Measurements from ENCODE around the gene FOSL2.
A peak's percentile ranks its signal among the peaks of the same experiment; 100 is the strongest.

Gene FOSL2

GRCh38 chr2:28355521-28356094 lies 37.0 kb upstream of the FOSL2 start:
- Histone ChIP-seq H3K4ac (ENCODE audit: low read depth, low read length) (no peak overlapping the region), H3K79me1 (ENCODE audit: low read length) (no peaks in the 10 kb centered on the region), H3K9ac (ENCODE audit: low read length) (no peak overlapping the region), H3K23ac (ENCODE audit: low read length) (peak overlapping the region; percentile 35), H2BK5ac (ENCODE audit: low read length) (no peak overlapping the region), H3K27me3 (ENCODE audit: insufficient read depth, low read length, poor library complexity) (no peaks in the 10 kb centered on the region), H3K4me3 (ENCODE audit: low read length) (no peak overlapping the region), H3K4me1 (ENCODE audit: control insufficient read depth, low read depth, low read length) (no peaks in the 10 kb centered on the region), H2BK15ac (replicated peaks; ENCODE audit: low read depth) (no peak overlapping the region), H3K36me3 (ENCODE audit: control insufficient read depth, insufficient read depth, low read length) (no peaks in the 10 kb centered on the region), H2BK120ac (ENCODE audit: low read depth, low read length) (no peak overlapping the region), H3K56ac (ENCODE audit: low read length) (no peak overlapping the region), H3K4me2 (ENCODE audit: low read length) (no peak overlapping the region), H3K18ac (ENCODE audit: low read length) (no peak overlapping the region), H4K5ac (ENCODE audit: low read length) (no peak overlapping the region), H4K8ac (ENCODE audit: low read depth, low read length) (no peak overlapping the region), H2AK5ac (ENCODE audit: low read length) (no peak overlapping the region), H3K27ac (ENCODE audit: low read depth, low read length) (no peak overlapping the region), H3K79me2 (ENCODE audit: control insufficient read depth, insufficient read depth, low read length) (no peaks in the 10 kb centered on the region)
- no peak for DNase-seq
- no CpG with 5 or more reads among the region's 6 CpGs for WGBS (ENCODE audit: extremely low coverage, insufficient coverage, low lambda C conversion rate)

- peak overlapping the region; percentile 74 for H3K56ac ChIP-seq (ENCODE audit: low read length)
- H4K8ac ChIP-seq (ENCODE audit: low read depth, low read length) = no peak overlapping the region
- H3K4me3 ChIP-seq (ENCODE audit: low read length) = no peak overlapping the region
- no peak overlapping the region for H2BK5ac ChIP-seq (ENCODE audit: low read length)
- no peak overlapping the region for H3K27ac ChIP-seq (ENCODE audit: low read depth, low read length)
- H3K4me2 ChIP-seq (ENCODE audit: low read length) = no peak overlapping the region
- no peak overlapping the region for H2AK5ac ChIP-seq (ENCODE audit: low read length)
- no peak overlapping the region for H2BK120ac ChIP-seq (ENCODE audit: low read depth, low read length)
- H3K4me1 ChIP-seq (ENCODE audit: control insufficient read depth, low read depth, low read length) = no peaks in the 10 kb centered on the region
- H3K79me2 ChIP-seq (ENCODE audit: control insufficient read depth, insufficient read depth, low read length) = no peaks in the 10 kb centered on the region
- peak; percentile 26 for DNase-seq
- H3K79me1 ChIP-seq (ENCODE audit: low read length) = no peaks in the 10 kb centered on the region
- H4K5ac ChIP-seq (ENCODE audit: low read length) = no peak overlapping the region
- no peak overlapping the region for H3K9ac ChIP-seq (ENCODE audit: low read length)
- no CpG with 5 or more reads among the region's 17 CpGs for WGBS (ENCODE audit: extremely low coverage, insufficient coverage, low lambda C conversion rate)
- H3K18ac ChIP-seq (ENCODE audit: low read length) = no peak overlapping the region
- no peaks in the 10 kb centered on the region for H3K36me3 ChIP-seq (ENCODE audit: control insufficient read depth, insufficient read depth, low read length)
- H3K27me3 ChIP-seq (ENCODE audit: insufficient read depth, low read length, poor library complexity) = no peaks in the 10 kb centered on the region
- peak overlapping the region; percentile 35 for H3K23ac ChIP-seq (ENCODE audit: low read length)
- no peak overlapping the region for H2BK15ac ChIP-seq (replicated peaks; ENCODE audit: low read depth)
- no peak overlapping the region for H3K4ac ChIP-seq (ENCODE audit: low read depth, low read length)
These were observed 36.4 kb upstream of the FOSL2 start for GRCh38 chr2:28356095-28356911.

GRCh38 chr2:28357055-28357454 lies 35.6 kb upstream of the FOSL2 start:
- Histone ChIP-seq H3K79me1 (ENCODE audit: low read length) (no peaks in the 10 kb centered on the region), H3K56ac (ENCODE audit: low read length) (no peak overlapping the region), H3K27ac (ENCODE audit: low read depth, low read length) (no peak overlapping the region), H3K23ac (ENCODE audit: low read length) (no peak overlapping the region), H2BK120ac (ENCODE audit: low read depth, low read length) (no peak overlapping the region), H4K8ac (ENCODE audit: low read depth, low read length) (no peak overlapping the region), H2BK5ac (ENCODE audit: low read length) (no peak overlapping the region), H3K4me2 (ENCODE audit: low read length) (no peak overlapping the region), H3K27me3 (ENCODE audit: insufficient read depth, low read length, poor library complexity) (no peaks in the 10 kb centered on the region), H2BK15ac (replicated peaks; ENCODE audit: low read depth) (no peak overlapping the region), H3K36me3 (ENCODE audit: control insufficient read depth, insufficient read depth, low read length) (no peaks in the 10 kb centered on the region), H3K18ac (ENCODE audit: low read length) (no peak overlapping the region), H3K4ac (ENCODE audit: low read depth, low read length) (no peak overlapping the region), H3K9ac (ENCODE audit: low read length) (no peak overlapping the region), H3K4me1 (ENCODE audit: control insufficient read depth, low read depth, low read length) (no peaks in the 10 kb centered on the region), H2AK5ac (ENCODE audit: low read length) (no peak overlapping the region), H4K5ac (ENCODE audit: low read length) (no peak overlapping the region), H3K79me2 (ENCODE audit: control insufficient read depth, insufficient read depth, low read length) (no peaks in the 10 kb centered on the region), H3K4me3 (ENCODE audit: low read length) (no peak overlapping the region)
- DNase-seq = no peak
- no CpG with 5 or more reads among the region's 5 CpGs for WGBS (ENCODE audit: extremely low coverage, insufficient coverage, low lambda C conversion rate)

DNA sequence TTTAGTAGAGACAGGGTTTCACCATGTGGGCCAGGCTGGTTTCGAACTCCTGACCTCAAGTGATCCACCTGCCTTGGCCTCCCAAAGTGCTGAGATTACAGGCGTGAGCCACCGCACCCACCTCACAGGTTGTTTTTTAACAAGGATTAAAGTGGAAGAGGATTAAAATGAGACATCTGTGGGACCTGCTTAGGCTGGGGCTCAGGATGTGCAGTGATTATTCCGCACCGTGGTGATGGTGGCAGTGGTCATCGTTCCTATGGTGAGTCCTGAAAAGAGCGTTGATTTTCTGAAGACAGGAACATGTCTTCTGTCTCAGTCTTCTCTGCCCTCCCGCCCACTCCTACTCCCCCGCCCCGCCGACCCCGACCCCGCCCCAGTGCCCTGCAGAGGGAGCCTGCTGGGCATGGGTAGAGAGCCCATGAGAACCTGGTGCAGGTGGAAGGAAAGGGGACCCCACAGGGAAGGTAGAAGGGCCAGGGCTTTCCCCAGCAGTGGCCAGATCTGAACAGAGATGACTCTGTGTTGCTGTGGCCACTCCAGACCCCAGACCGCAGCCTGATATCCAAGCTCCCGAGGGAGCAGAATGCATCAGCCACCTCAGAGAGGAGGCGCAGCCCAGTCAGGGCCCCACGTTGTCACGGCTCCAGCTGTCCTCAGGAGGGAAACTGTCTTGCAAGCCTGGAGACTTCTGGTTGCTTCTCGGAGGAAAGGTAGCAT lies 34.5 kb upstream of the FOSL2 start:
- no peak overlapping the region for H4K5ac ChIP-seq (ENCODE audit: low read length)
- no peak overlapping the region for H3K4me2 ChIP-seq (ENCODE audit: low read length)
- H3K9ac ChIP-seq (ENCODE audit: low read length) = no peak overlapping the region
- no peak overlapping the region for H3K56ac ChIP-seq (ENCODE audit: low read length)
- H2AK5ac ChIP-seq (ENCODE audit: low read length) = no peak overlapping the region
- H2BK120ac ChIP-seq (ENCODE audit: low read depth, low read length) = no peak overlapping the region
- no peak overlapping the region for H3K4me3 ChIP-seq (ENCODE audit: low read length)
- no peak overlapping the region for H4K8ac ChIP-seq (ENCODE audit: low read depth, low read length)
- no peaks in the 10 kb centered on the region for H3K79me2 ChIP-seq (ENCODE audit: control insufficient read depth, insufficient read depth, low read length)
- no peak overlapping the region for H2BK15ac ChIP-seq (replicated peaks; ENCODE audit: low read depth)
- H3K4ac ChIP-seq (ENCODE audit: low read depth, low read length) = no peak overlapping the region
- H3K23ac ChIP-seq (ENCODE audit: low read length) = no peak overlapping the region
- H2BK5ac ChIP-seq (ENCODE audit: low read length) = no peak overlapping the region
- H3K27ac ChIP-seq (ENCODE audit: low read depth, low read length) = no peak overlapping the region
- H3K36me3 ChIP-seq (ENCODE audit: control insufficient read depth, insufficient read depth, low read length) = no peaks in the 10 kb centered on the region
- H3K18ac ChIP-seq (ENCODE audit: low read length) = no peak overlapping the region
- no CpG with 5 or more reads among the region's 19 CpGs for WGBS (ENCODE audit: extremely low coverage, insufficient coverage, low lambda C conversion rate)
- H3K79me1 ChIP-seq (ENCODE audit: low read length) = no peaks in the 10 kb centered on the region
- H3K4me1 ChIP-seq (ENCODE audit: control insufficient read depth, low read depth, low read length) = no peaks in the 10 kb centered on the region
- no peaks in the 10 kb centered on the region for H3K27me3 ChIP-seq (ENCODE audit: insufficient read depth, low read length, poor library complexity)
- DNase-seq = no peak

DNA sequence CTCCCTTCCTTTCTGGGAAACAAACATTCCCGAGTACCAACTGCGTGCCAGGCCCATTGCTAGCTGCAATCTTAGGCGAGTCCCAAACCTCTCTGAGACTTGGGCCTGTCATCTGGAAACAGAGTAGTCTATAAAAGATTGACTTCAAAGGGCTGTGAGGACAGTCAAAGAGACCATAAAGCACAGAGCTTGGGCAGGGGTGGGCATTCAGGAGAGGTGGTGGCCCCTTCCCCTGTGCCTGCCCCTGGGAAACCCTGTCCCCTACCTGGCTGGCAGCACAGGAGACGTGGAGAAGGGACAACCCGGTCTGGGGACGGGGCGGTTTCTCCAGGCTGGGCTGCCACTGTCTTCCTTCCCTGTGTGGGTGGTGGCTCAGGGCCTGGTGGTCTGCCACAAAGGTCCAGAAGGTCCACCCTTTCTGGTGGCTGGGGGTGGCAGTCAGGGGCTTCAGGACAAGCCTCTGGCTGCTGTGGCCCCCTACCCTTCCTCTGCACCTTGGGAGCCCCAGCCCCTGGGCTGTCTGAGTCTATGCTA lies 33.9 kb upstream of the FOSL2 start:
- H2BK120ac ChIP-seq (ENCODE audit: low read depth, low read length) = no peak overlapping the region
- H3K4ac ChIP-seq (ENCODE audit: low read depth, low read length) = no peak overlapping the region
- no peak overlapping the region for H3K56ac ChIP-seq (ENCODE audit: low read length)
- H2BK5ac ChIP-seq (ENCODE audit: low read length) = no peak overlapping the region
- H3K79me1 ChIP-seq (ENCODE audit: low read length) = no peaks in the 10 kb centered on the region
- no peaks in the 10 kb centered on the region for H3K27me3 ChIP-seq (ENCODE audit: insufficient read depth, low read length, poor library complexity)
- no peaks in the 10 kb centered on the region for H3K79me2 ChIP-seq (ENCODE audit: control insufficient read depth, insufficient read depth, low read length)
- no peak overlapping the region for H3K27ac ChIP-seq (ENCODE audit: low read depth, low read length)
- WGBS (ENCODE audit: extremely low coverage, insufficient coverage, low lambda C conversion rate) = no CpG with 5 or more reads among the region's 7 CpGs
- no peak overlapping the region for H3K23ac ChIP-seq (ENCODE audit: low read length)
- no peak overlapping the region for H3K18ac ChIP-seq (ENCODE audit: low read length)
- H3K36me3 ChIP-seq (ENCODE audit: control insufficient read depth, insufficient read depth, low read length) = no peaks in the 10 kb centered on the region
- no peak for DNase-seq
- H3K4me3 ChIP-seq (ENCODE audit: low read length) = no peak overlapping the region
- no peaks in the 10 kb centered on the region for H3K4me1 ChIP-seq (ENCODE audit: control insufficient read depth, low read depth, low read length)
- no peak overlapping the region for H4K8ac ChIP-seq (ENCODE audit: low read depth, low read length)
- no peak overlapping the region for H2BK15ac ChIP-seq (replicated peaks; ENCODE audit: low read depth)
- no peak overlapping the region for H3K9ac ChIP-seq (ENCODE audit: low read length)
- H4K5ac ChIP-seq (ENCODE audit: low read length) = no peak overlapping the region
- no peak overlapping the region for H3K4me2 ChIP-seq (ENCODE audit: low read length)
- H2AK5ac ChIP-seq (ENCODE audit: low read length) = no peak overlapping the region
